ENCODE data around the gene CD52. TPM values are rescaled to one million over a fixed set of nuclear protein-coding genes. Genes with fewer than 3 reads are reported as not detected.

Gene CD52
- total and polyA plus RNA-seq, 10 donors, result 206 to 3,726 (median 316) TPM

- intact Hi-C loops (cut with DNase I; ENCODE audit: low total_unique reads), result loop anchor here (2.0 kb wide), 1 partner anchor 36 kb away; no protein-coding TSS in a partner anchor
- Histone ChIP-seq H3K9me3 (no peaks in the 10 kb centered on the region), H3K36me3 (peaks cover 0 to 58% (median 7%) of the 10 kb centered on the region in 6 donors), H3K27ac (peak overlapping the region in 7 of 8 donors; percentile 17 to 92 (median 87)), H3K4me3 (peak overlapping the region in 6 of 8 donors; percentile 14 to 85 (median 65)), H3K27me3 (replicated peaks in 1 of 7) (no peaks in the 10 kb centered on the region), H3K4me1 (peaks cover 26 to 77% (median 57%) of the 10 kb centered on the region in 6 donors)
- DNase-seq, result no peak
- 50 to 84% (median 55%) methylated on average over 2 of the region's 2 CpGs for WGBS, 5 donors
- TF ChIP-seq POLR2A (IDR thresholded peaks at IDR 0.05) (no peak), POLR2AphosphoS5 (IDR thresholded peaks at IDR 0.05) (peak in 1 of 3 donors; percentile 42)
Observed at GRCh38 chr1:26320896-26321295, 3.1 kb downstream of the CD52 start.

GRCh38 chr1:26321315-26322041 lies 3.7 kb downstream of the CD52 start:
- H3K27me3 ChIP-seq (replicated peaks in 1 of 7), result no peaks in the 10 kb centered on the region
- DNase-seq, result peak; percentile 98
- H3K4me1 ChIP-seq, result peaks cover 24 to 71% (median 51%) of the 10 kb centered on the region in 6 donors
- H3K4me3 ChIP-seq, result peak overlapping the region in 5 of 8 donors; percentile 4 to 85 (median 72)
- peaks cover 0 to 58% (median 7%) of the 10 kb centered on the region in 6 donors for H3K36me3 ChIP-seq
- 12 to 20% (median 18%) methylated on average over 14 to 16 of the region's 16 CpGs for WGBS, 5 donors
- no peak for TF ChIP-seq POLR2A (IDR thresholded peaks at IDR 0.05)
- TF ChIP-seq CTCF (IDR thresholded peaks at IDR 0.05 in 8 of 11, conservative IDR thresholded peaks at IDR 0.05 in 3 of 11), result peak; percentile 90 to 99 (median 96)
- peak in 2 of 3 donors; percentile 71 to 87 for TF ChIP-seq POLR2AphosphoS5 (IDR thresholded peaks at IDR 0.05)
- intact Hi-C loops (cut with DNase I; ENCODE audit: low total_unique reads), result loop anchor here (2.0 kb wide), 1 partner anchor 37 kb away; no protein-coding TSS in a partner anchor
- H3K27ac ChIP-seq, result peak overlapping the region in 6 of 8 donors; percentile 17 to 92 (median 87)
- no peaks in the 10 kb centered on the region for H3K9me3 ChIP-seq

- Histone ChIP-seq H3K36me3 (peaks cover 0 to 58% (median 7%) of the 10 kb centered on the region in 6 donors), H3K4me3 (peak overlapping the region in 1 of 8 donors; percentile 85), H3K27me3 (replicated peaks in 1 of 7) (no peaks in the 10 kb centered on the region), H3K4me1 (peaks cover 23 to 66% (median 46%) of the 10 kb centered on the region in 6 donors), H3K9me3 (no peaks in the 10 kb centered on the region), H3K27ac (peak overlapping the region in 3 of 8 donors; percentile 87 to 92 (median 87))
- TF ChIP-seq CTCF (IDR thresholded peaks at IDR 0.05 in 8 of 11, conservative IDR thresholded peaks at IDR 0.05 in 3 of 11), result no peak
- peak in 2 of 3 donors; percentile 16 to 70 for TF ChIP-seq POLR2AphosphoS5 (IDR thresholded peaks at IDR 0.05)
- intact Hi-C loops (cut with DNase I; ENCODE audit: low total_unique reads), result no loop called here
- whole genome bisulfite sequencing, 5 donors, result 70 to 86% (median 75%) methylated on average over 10 of the region's 10 CpGs
- no peak for DNase-seq
Observed at GRCh38 chr1:26322042-26322331, 4.2 kb downstream of the CD52 start.

GRCh38 chr1:26323382-26323781 lies 5.6 kb downstream of the CD52 start:
- Histone ChIP-seq H3K27me3 (replicated peaks in 1 of 7) (no peaks in the 10 kb centered on the region), H3K4me1 (peaks cover 18 to 52% (median 34%) of the 10 kb centered on the region in 6 donors), H3K27ac (no peak overlapping the region), H3K36me3 (peaks cover 0 to 67% (median 7%) of the 10 kb centered on the region in 6 donors), H3K9me3 (no peaks in the 10 kb centered on the region), H3K4me3 (no peak overlapping the region)
- DNase-seq, result no peak
- intact Hi-C loops (cut with DNase I; ENCODE audit: low total_unique reads), result no loop called here
- TF ChIP-seq POLR2A (IDR thresholded peaks at IDR 0.05), result no peak
- no peak for TF ChIP-seq CTCF (IDR thresholded peaks at IDR 0.05 in 8 of 11, conservative IDR thresholded peaks at IDR 0.05 in 3 of 11)
- no peak for TF ChIP-seq POLR2AphosphoS5 (IDR thresholded peaks at IDR 0.05)
- WGBS, 5 donors, result 83 to 97% (median 93%) methylated on average over 2 of the region's 2 CpGs

Data from spleen (tissue), 11 donors.